NCI-H1694 treated with DMSO at 0.1 percent for 48 hours (cell line): Measurements from ENCODE around the gene ELOVL4.

Experiments
- DNase-seq: peaks from one replicate; lab custom pipeline; 2025; lab: John Stamatoyannopoulos, UW

Gene ELOVL4

GRCh38 chr6:79947191-79948186 is at the start of gene ELOVL4:
Gene ELOVL4, minus strand, starts transcription at chr6:79947553. Its CDS starts 274 bp downstream, at chr6:79947279.
- DNase-seq: peak; percentile 75

GRCh38 chr6:79993911-79994309 is 46.6 kb upstream of the ELOVL4 start:
- no peak for DNase-seq

DNA sequence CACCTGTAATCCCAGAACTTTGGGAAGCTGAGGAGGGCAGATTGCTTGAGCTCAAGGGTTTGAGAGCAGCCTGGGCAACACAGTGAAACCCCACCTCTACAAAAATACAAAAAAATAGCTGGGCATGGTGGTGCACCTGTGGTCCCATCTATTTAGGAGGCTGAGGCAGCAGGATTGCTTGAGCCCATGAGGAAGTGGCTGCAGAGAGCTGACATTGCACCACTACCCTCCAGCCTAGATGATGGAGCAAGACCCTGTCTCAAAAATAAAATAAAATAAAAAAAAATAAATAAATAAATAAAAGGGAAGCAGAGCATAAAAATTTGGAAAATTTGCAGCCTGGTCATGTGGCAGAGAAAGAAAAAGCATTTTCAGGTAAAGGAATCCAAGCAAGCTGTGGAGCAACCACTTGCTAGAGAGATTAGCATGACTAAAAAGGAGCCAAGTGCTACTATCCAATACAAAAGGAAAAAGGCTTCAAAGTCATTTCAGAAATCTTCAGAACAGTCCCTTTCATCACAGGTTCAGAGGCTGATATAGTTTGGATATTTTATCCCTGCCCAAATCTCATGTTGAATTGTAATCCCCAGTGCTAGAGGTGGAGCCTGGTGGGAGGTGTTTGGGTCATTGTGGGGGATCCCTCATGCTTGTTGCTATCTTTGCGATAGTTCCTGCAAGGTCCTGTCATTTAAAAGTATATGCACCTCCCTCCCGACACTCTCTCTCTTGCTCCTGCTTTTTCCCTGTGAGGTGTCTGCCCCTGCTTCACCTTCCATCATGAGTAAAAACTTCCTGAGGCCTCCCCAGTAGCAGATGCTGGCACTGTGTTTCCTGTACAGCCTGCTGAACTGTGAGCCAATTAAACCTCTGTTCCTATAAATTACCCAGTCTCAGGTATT is 45.9 kb upstream of the ELOVL4 start:
- DNase-seq: no peak

GRCh38 chr6:79989641-79990040 is 42.3 kb upstream of the ELOVL4 start:
- no peak for DNase-seq

DNA sequence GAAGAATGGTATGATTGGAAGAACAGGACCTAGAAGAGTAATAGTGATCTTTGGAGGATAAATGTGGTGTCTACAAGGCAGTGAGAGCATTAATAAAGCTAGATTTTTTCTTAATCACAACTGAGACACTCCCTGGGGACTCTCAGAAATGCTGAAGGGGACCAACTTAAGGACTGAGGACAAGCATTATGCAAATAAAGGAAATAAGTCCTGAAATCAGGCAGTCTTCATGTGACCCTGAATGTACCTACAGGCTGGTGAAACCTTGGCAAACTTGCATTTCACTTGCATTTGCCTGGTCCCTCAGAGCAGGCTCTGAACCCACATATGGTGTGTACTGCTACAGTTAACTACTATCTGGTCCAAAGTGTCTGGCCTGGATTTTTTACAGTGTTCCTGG is 37.8 kb upstream of the ELOVL4 start:
- no peak for DNase-seq

DNA sequence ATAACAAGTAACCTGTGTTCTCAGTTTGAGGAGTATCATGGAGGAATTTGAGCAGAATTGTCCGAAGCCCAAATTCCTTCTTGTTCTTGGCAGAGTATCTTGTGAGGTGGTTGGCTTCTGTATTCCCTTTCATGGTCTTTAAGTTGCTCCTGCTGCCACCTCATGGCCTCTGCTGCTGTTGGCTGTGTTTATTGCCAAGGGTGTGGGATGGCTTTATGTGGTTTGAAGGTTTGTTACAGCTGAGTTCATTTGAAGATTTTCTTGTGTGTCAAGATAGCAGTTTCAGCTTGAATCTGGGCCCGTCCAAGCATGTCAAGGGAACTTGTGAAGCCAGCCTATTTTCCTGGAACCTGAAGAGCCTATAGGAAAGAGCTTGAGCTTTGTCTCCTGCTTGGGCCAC is 36.9 kb upstream of the ELOVL4 start:
- DNase-seq: no peak

DNA sequence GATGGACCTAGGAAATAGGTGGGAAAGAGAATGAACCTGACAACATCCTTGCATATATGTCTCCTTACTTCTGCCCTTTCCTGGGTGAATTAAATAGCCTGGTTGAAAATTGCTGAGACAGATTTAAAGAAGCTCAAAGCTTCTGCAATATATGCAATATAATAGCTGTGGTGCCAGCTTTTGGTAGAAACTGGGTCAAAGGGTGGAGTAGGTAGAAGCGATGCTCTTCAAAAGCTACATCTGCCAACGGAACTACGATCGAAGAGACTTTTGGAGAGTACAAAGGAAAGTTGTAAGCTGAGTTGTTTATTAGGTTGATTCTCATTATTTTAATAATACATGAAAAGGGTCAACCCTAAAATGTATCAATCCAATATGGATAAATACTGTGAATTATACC is 34.3 kb upstream of the ELOVL4 start:
- no peak for DNase-seq

DNA sequence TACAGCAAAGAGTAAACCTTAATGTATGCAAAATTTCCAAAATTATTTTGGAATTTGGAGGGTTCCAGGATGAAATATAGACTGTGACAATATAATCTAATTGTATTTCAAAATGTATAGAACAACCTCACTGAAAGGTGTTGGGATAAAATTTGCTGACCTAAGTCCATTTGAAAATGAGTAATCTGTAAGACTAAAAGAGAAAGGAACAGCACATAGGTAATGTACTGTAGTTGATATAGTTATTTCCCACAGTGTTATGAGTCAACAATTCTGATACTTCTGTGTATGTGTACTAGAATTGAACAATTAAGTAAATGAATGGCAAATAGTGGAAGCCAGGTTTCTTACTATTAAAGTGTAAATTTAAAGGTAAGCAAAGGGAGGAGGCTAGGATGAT is 23.8 kb upstream of the ELOVL4 start:
- no peak for DNase-seq

DNA sequence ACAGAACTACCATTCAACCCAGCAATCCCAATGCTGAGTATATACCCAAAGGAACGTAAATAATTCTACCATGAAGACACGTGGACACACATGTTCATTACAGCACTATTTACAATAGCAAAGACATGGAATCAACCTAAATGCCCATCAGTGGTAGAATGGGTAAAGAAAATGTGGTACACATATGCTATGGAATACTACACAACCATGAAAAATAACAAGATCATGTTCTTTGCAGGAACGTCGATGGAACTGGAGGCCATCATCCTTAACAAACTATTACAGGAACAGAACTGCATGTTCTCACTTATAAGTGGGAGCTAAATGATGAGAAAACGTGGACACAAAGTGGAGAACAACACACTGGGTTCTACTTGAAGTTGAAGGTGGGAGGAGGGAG is 22.4 kb upstream of the ELOVL4 start:
- no peak for DNase-seq

DNA sequence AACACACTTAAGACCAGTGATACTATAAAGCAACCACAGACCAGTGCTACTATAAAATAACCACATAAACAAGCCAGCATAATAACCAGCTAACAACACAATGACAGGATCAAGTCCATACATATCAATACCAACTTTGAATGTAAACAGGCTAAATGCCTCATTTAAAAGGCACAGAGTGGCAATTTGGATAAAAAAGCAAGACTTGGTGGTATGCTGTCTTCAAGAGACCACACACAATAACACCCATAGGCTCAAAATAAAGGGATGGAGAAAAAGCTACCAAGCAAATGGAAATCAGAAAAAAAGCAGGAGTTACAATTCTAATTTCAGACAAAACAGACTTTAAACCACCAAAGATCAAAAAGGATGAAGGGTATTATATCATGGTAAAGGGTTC is 19.8 kb upstream of the ELOVL4 start:
- no peak for DNase-seq

DNA sequence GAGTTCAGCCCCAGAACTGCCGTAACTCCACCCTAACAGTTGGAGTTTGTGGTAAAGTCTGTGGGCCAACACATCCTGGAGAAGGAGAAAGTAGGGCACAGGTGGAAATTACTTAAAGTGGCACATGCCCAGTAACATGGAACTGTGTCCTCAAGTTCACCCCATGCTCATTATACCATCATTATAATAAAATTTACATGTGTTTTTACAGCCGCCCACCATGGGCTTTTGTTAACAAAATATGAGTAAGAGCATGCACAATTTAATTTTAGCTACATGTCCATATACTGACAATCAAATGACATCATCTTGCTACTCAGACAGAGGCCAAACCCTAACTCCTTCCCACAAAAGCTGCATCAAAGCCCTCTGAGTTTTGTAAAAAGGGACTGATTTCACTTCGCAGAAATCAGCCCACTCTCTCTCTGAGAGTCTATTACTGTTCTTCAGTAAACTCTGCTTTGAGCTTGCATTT is 17.3 kb upstream of the ELOVL4 start:
- no peak for DNase-seq

DNA sequence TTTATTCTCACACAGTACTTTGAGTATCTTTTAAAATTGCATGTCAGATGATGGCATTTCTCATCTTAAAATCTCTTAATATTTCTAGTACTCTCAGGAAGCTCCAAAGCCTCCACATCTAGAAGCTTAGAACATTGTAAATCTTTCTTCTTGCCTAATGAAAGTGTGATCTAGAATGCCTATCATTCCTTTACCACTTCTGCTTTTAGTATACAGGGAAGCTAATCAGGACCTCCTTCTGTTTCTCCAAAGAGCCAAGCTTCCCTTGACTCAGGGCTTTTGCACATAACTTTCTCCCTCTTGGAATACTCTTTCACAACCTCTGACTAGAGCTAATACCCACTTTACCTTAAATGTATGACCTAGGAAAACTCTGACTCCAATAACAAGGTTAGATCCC is 7.5 kb upstream of the ELOVL4 start:
- DNase-seq: no peak

DNA sequence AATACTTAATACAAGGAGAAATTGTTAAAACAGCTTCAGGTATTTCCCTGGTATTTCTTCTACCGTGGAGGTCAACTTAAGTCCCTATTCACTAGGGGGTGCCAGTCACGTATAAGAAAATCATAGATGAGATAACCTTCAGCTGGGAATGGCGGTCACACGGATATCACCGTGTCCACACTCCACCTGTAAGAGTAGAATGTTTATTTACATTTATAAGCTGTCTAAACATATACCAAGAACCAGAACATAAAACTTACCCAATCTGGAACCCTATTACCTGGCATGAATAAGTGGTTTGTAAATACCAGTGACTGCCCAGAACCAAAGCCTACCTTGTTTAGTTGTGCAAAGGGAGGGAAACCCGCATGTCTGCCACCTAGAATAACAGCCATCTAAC is 1.9 kb upstream of the ELOVL4 start:
- DNase-seq: no peak

DNA sequence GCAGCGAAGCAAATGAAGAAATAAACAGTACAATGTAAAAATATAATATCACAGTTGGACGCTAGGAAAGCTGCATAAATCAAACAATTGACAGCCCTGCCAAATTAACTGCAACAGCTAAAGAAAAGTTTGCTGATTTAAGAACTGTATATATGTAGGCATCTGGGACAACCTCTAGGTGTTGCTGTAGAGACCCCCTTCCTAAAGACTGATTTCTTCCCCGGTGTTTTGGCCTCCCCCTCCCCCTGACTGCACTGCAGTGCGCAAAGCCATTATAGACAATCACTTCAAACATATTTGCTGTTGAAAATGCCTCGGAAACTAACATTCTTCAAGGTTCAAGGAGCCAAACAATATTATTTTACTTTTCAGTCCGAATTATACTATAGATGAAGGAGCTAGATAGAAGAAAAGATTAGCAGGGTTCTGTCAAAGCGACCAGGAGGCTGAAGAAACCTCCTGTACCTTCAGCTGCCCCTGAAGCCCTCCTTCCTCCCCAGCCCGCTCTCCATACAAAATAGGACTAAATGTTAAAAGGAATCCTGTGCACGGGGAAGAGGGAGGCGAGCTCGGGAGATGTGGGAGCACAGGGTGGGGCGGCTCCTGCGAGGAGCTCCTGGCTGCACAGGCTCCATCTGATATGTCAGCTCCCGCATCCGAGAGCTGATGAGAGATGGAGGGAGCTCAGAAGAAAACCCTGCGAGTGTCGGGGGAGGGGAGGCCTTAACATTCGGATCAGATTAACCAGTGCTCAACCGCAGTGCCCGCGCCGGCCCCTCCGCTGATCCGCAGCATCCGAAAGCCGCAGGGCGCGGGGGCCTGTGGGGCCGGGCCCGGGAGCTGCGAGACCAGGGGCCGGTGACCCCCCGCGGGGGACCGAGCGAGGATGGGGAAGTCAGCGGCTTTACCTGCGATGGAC is 822 bp downstream of the ELOVL4 start:
- DNase-seq: peak; percentile 49

DNA sequence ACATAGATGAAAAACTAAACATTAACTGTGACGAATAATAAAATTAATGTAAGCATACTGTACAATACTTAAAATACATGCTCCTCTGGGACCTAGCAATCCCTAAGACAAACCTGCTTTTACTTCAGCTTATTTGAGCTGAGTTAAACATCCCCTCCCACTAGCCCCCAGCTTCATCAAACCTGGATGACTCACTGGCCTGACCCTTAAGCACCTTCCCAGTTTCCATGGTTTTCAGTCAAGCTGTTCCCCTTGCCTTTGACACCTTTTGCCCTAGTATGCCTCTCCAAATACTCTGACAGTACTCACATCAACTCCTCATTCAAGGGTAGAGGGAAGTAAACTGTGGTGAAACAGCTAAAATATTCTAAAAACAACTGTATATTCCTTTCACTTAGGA is 4.2 kb downstream of the ELOVL4 start:
- no peak for DNase-seq

GRCh38 chr6:79941489-79942151 is 5.7 kb downstream of the ELOVL4 start:
- DNase-seq: no peak

GRCh38 chr6:79928478-79928998 is 18.8 kb downstream of the ELOVL4 start:
- DNase-seq: no peak

- DNase-seq: no peak
Observed at GRCh38 chr6:79927758-79928157, 19.6 kb downstream of the ELOVL4 start.

- no peak for DNase-seq
Observed at GRCh38 chr6:79923270-79923669, 24.1 kb downstream of the ELOVL4 start.

GRCh38 chr6:79922018-79922417 is 25.3 kb downstream of the ELOVL4 start:
- DNase-seq: no peak

DNA sequence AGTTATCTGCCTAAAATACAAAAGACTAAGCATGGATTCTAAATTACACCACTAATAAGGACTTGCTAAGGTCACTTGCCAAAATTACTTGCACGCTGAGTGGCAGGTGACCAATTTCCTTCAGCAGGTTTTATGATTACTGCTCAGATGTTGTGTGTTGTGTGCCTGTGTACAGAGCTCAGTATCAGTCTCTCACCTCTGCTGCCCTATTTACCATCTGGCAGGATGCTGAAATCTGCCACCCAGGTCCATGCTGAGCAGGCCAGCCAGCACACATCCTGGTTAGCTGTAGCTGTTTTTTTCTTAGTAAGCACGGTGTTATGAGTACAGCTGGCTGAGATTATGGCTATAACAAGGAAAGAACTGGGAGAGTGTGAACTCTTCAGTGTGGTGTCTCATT is 34.0 kb downstream of the ELOVL4 start:
- peak; percentile 59 for DNase-seq
